Smooth muscle cell (in vitro differentiated cells): ENCODE data around the gene BAG3. TPM values are rescaled to one million over a fixed set of nuclear protein-coding genes. Genes with fewer than 3 reads are reported as not detected.

Experiments
- DNase-seq: peaks from one replicate; lab custom pipeline; 2025; ENCODE audit not compliant: unreplicated experiment; lab: John Stamatoyannopoulos, UW
- H2AFZ ChIP-seq: fragments of 200-600 bp; sonication (generic); 2 replicates; pipeline ENCODE4 v1.6.0; 2016; ENCODE audit warnings: antibody characterized with exemption, low read depth, mild to moderate bottlenecking
- H3F3A ChIP-seq: fragments of 200-600 bp; sonication (generic); 2 replicates; pipeline ENCODE4 v1.6.0; 2017; ENCODE audit warnings: antibody characterized with exemption, low read depth
- H3K27ac ChIP-seq: fragments of 200-600 bp; sonication (generic); 2 replicates; pipeline ENCODE4 v1.5.1; 2016; ENCODE audit warnings: low read depth, mild to moderate bottlenecking
- H3K27me3 ChIP-seq: fragments of 200-600 bp; sonication (generic); 2 replicates; pipeline ENCODE4 v1.6.1; 2016; ENCODE audit warnings: low read depth, mild to moderate bottlenecking
- H3K36me3 ChIP-seq: fragments of 200-600 bp; sonication (generic); 2 replicates; pipeline ENCODE4 v1.5.1; 2016; ENCODE audit warnings: low read depth
- H3K4me1 ChIP-seq: fragments of 200-600 bp; sonication (generic); 2 replicates; pipeline ENCODE4 v1.5.1; 2016; ENCODE audit warnings: low read depth
- H3K4me2 ChIP-seq: fragments of 200-600 bp; sonication (generic); 2 replicates; pipeline ENCODE4 v1.6.0; 2016; ENCODE audit warnings: mild to moderate bottlenecking
- H3K4me3 ChIP-seq: fragments of 200-600 bp; sonication (generic); 2 replicates; pipeline ENCODE4 v1.5.1; 2016; ENCODE audit warnings: mild to moderate bottlenecking
- H3K79me2 ChIP-seq: fragments of 200-600 bp; sonication (generic); 2 replicates; pipeline ENCODE4 v1.6.0; 2016; ENCODE audit warnings: low read depth, mild to moderate bottlenecking
- H3K9ac ChIP-seq: fragments of 200-600 bp; sonication (generic); 2 replicates; pipeline ENCODE4 v1.6.0; 2016; ENCODE audit warnings: low read depth
- H3K9me3 ChIP-seq: fragments of 200-600 bp; sonication (generic); replicated peaks from 2 replicates; pipeline ENCODE4 v1.5.1; 2016; ENCODE audit warnings: low read depth
- H4K20me1 ChIP-seq: fragments of 200-600 bp; sonication (generic); 2 replicates; pipeline ENCODE4 v1.6.0; 2016; ENCODE audit warnings: low read depth
- CTCF ChIP-seq: fragments of 200-600 bp; sonication (generic); IDR thresholded peaks from 2 replicates; pipeline ENCODE4 v1.5.1; 2017; ENCODE audit warnings: borderline replicate concordance, mild to moderate bottlenecking, antibody characterized with exemption; ENCODE audit not compliant: insufficient read depth, poor library complexity, severe bottlenecking
- WGBS: methylation state at CpG from one replicate; pipeline ENCODE4 v1.1.7; 2016; ENCODE audit warnings: low lambda C conversion rate; 5-methylcytosine and 5-hydroxymethylcytosine counted together
- polyA plus RNA-seq: library from polyadenylated mRNA; unstranded; fragments of >200 nt; fragmentation: Nextera tagmentation; extraction: Ambion mirVana; gene quantifications from 2 replicates; pipeline ENCODE4 v1.2.1, GENCODE V29; 2016
- total RNA-seq: library from RNA; depleted of rRNA; stranded (reverse); fragments of >200 nt; gene quantifications from 2 replicates; pipeline ENCODE4 v1.2.3, GENCODE V29; 2014

Gene BAG3
- total and polyA plus RNA-seq, 2 experiments from 2014 or later: 25.5 to 73.7 TPM

- Histone ChIP-seq H3K4me3 (peak overlapping the region; percentile 30), H3K36me3 (no peaks in the 10 kb centered on the region), H3K9ac (peak overlapping the region; percentile 23), H3K79me2 (peaks cover 85% of the 10 kb centered on the region), H3K27ac (peak overlapping the region; percentile 96), H3K27me3 (no peaks in the 10 kb centered on the region), H4K20me1 (peaks cover 88% of the 10 kb centered on the region), H3F3A (peaks cover 34% of the 10 kb centered on the region), H3K4me1 (peaks cover 47% of the 10 kb centered on the region), H3K9me3 (no peaks in the 10 kb centered on the region), H2AFZ (no peak overlapping the region), H3K4me2 (peak overlapping the region; percentile 97)
- 7% methylated on average over 11 of the region's 11 CpGs for WGBS
- DNase-seq: peak; percentile 23
- TF ChIP-seq CTCF: no peak
Measured at GRCh38 chr10:119655566-119656001, 4.4 kb downstream of the BAG3 start.

DNA sequence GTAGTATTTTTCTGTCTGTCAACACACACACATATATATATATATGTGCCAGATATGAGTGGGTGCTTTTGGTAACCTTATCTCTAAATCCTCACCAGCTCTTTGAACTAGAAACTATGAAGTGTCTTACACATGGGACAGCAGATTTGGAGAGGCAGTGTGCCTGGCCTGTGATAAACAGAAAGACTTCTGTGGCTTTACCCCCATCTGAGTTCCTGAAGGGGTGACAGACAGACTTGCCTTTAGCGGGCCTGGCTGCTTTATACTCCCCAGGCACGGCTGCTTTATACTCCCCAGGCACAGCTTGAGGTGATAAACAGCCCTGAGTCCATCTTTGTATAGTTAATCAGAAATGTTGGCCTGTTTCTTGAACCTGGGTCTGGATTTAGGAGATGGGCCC is 5.6 kb downstream of the BAG3 start:
- DNase-seq: no peak
- Histone ChIP-seq H3K4me3 (no peak overlapping the region), H3K4me1 (peaks cover 46% of the 10 kb centered on the region), H3K9me3 (no peaks in the 10 kb centered on the region), H4K20me1 (peaks cover 99% of the 10 kb centered on the region), H2AFZ (no peak overlapping the region), H3K9ac (peak overlapping the region; percentile 4), H3K79me2 (peaks cover 93% of the 10 kb centered on the region), H3K27ac (peak overlapping the region; percentile 96), H3K4me2 (peak overlapping the region; percentile 97), H3K36me3 (no peaks in the 10 kb centered on the region), H3K27me3 (no peaks in the 10 kb centered on the region), H3F3A (peaks cover 34% of the 10 kb centered on the region)
- WGBS: 9% methylated on average over 2 of the region's 2 CpGs
- no peak for TF ChIP-seq CTCF

- TF ChIP-seq CTCF: no peak
- 30% methylated on average over 7 of the region's 7 CpGs for whole genome bisulfite sequencing
- Histone ChIP-seq H4K20me1 (peaks cover 100% of the 10 kb centered on the region), H2AFZ (no peak overlapping the region), H3K27ac (peak overlapping the region; percentile 96), H3K27me3 (no peaks in the 10 kb centered on the region), H3K4me1 (peaks cover 44% of the 10 kb centered on the region), H3K36me3 (no peaks in the 10 kb centered on the region), H3K4me3 (no peak overlapping the region), H3F3A (peaks cover 34% of the 10 kb centered on the region), H3K9ac (no peak overlapping the region), H3K79me2 (peaks cover 91% of the 10 kb centered on the region), H3K4me2 (peak overlapping the region; percentile 81), H3K9me3 (no peaks in the 10 kb centered on the region)
- no peak for DNase-seq
Measured at GRCh38 chr10:119657725-119658124, 6.5 kb downstream of the BAG3 start.

GRCh38 chr10:119658274-119658673 is 7.1 kb downstream of the BAG3 start:
- Histone ChIP-seq H4K20me1 (peaks cover 100% of the 10 kb centered on the region), H3K79me2 (peaks cover 91% of the 10 kb centered on the region), H3K4me3 (peak overlapping the region; percentile 11), H3K36me3 (no peaks in the 10 kb centered on the region), H3K4me2 (peak overlapping the region; percentile 81), H3F3A (peaks cover 34% of the 10 kb centered on the region), H3K27ac (peak overlapping the region; percentile 96), H3K9ac (peak overlapping the region; percentile 69), H3K9me3 (no peaks in the 10 kb centered on the region), H3K27me3 (no peaks in the 10 kb centered on the region), H2AFZ (no peak overlapping the region), H3K4me1 (peaks cover 40% of the 10 kb centered on the region)
- peak; percentile 43 for DNase-seq
- WGBS: 5% methylated on average over 13 of the region's 13 CpGs
- no peak for TF ChIP-seq CTCF
